A204.1 (cell line): ENCODE data around the gene ECSIT.
A peak's percentile ranks its signal among the peaks of the same experiment; 100 is the strongest.
"Not testable (repeated sequence)": the region's sequence is repeated elsewhere in the genome, so short reads cannot be mapped to it uniquely, and the experiment has no call there.

Experiments used
- FAIRE-seq: peaks from 2 replicates; lab custom pipeline; 2012; peaks lifted over from hg19 to GRCh38; lab: Jason Lieb, UNC

The ECSIT gene

GRCh38 chr19:11528551-11529341, at the start of gene ECSIT:
ECSIT (minus strand) TSS chr19:11529134; CDS start chr19:11519170, 9,964 bp downstream.
- peak; percentile 98 for FAIRE-seq

GRCh38 chr19:11577451-11578257, 48.7 kb upstream of the ECSIT start, which contains the start of gene ACP5:
ACP5 (minus strand) TSS chr19:11577645; CDS start chr19:11577317, 328 bp downstream.
- FAIRE-seq: no peak

- FAIRE-seq: no peak
These were observed 47.3 kb upstream of the ECSIT start for GRCh38 chr19:11576227-11576626.

- FAIRE-seq: no peak
These were observed 45.8 kb upstream of the ECSIT start for GRCh38 chr19:11574689-11575088.

- not testable (repeated sequence) for FAIRE-seq
These were observed 44.8 kb upstream of the ECSIT start for GRCh38 chr19:11573763-11574162.

GRCh38 chr19:11573354-11573753, 44.4 kb upstream of the ECSIT start:
- FAIRE-seq: not testable (repeated sequence)

- no peak for FAIRE-seq
These were observed 41.1 kb upstream of the ECSIT start for GRCh38 chr19:11570039-11570462.

GRCh38 chr19:11566164-11566563, 37.2 kb upstream of the ECSIT start:
- no peak for FAIRE-seq

GRCh38 chr19:11565649-11565980, 36.7 kb upstream of the ECSIT start:
- not testable (repeated sequence) for FAIRE-seq

- FAIRE-seq: not testable (repeated sequence)
These were observed 35.3 kb upstream of the ECSIT start for GRCh38 chr19:11564082-11564807.

GRCh38 chr19:11563532-11563931, 34.6 kb upstream of the ECSIT start:
- no peak for FAIRE-seq

- FAIRE-seq: peak; percentile 73
These were observed 31.6 kb upstream of the ECSIT start for GRCh38 chr19:11560404-11561051.

- FAIRE-seq: peak; percentile 88
These were observed 30.2 kb upstream of the ECSIT start, which contains the start of gene ELOF1 for GRCh38 chr19:11558881-11559828. ELOF1 (minus strand) TSS chr19:11559230; CDS start chr19:11554347, 4,883 bp downstream.

- FAIRE-seq: no peak
These were observed 27.9 kb upstream of the ECSIT start for GRCh38 chr19:11556634-11557420.

GRCh38 chr19:11555246-11555645, 26.3 kb upstream of the ECSIT start:
- no peak for FAIRE-seq

GRCh38 chr19:11554160-11554559, 25.2 kb upstream of the ECSIT start:
- FAIRE-seq: no peak

GRCh38 chr19:11552666-11553372, 23.9 kb upstream of the ECSIT start:
- no peak for FAIRE-seq

GRCh38 chr19:11551603-11552235, 22.8 kb upstream of the ECSIT start:
- FAIRE-seq: no peak

GRCh38 chr19:11550265-11550664, 21.3 kb upstream of the ECSIT start:
- FAIRE-seq: no peak
